Lung microvascular endothelial cell (primary cell): ENCODE data around the gene CCR2. TPM values are rescaled to one million over a fixed set of nuclear protein-coding genes. Genes with fewer than 3 reads are reported as not detected.
"Not testable (repeated sequence)": the region's sequence is repeated elsewhere in the genome, so short reads cannot be mapped to it uniquely, and the experiment has no call there.

Experiments used
- DNase-seq, 2 donors: peaks; one replicate each; pipeline versions ENCODE4 v3.0.0 to v3.0.0-alpha.2; 2010; ENCODE audit warnings: low read depth in 2 of 2
- total RNA-seq: library from RNA; depleted of rRNA; stranded (reverse); fragments of >200 nt; gene quantifications from 2 replicates; pipeline ENCODE4 v1.2.1, GENCODE V29; 2014

Gene CCR2
- total RNA-seq, 1 donor from 2014 or later = not detected

- no peak for DNase-seq
Measured at GRCh38 chr3:46401579-46401978, 47.7 kb downstream of the CCR2 start.

GRCh38 chr3:46402902-46403301 lies 49.0 kb downstream of the CCR2 start:
- not testable (repeated sequence) for DNase-seq

DNA sequence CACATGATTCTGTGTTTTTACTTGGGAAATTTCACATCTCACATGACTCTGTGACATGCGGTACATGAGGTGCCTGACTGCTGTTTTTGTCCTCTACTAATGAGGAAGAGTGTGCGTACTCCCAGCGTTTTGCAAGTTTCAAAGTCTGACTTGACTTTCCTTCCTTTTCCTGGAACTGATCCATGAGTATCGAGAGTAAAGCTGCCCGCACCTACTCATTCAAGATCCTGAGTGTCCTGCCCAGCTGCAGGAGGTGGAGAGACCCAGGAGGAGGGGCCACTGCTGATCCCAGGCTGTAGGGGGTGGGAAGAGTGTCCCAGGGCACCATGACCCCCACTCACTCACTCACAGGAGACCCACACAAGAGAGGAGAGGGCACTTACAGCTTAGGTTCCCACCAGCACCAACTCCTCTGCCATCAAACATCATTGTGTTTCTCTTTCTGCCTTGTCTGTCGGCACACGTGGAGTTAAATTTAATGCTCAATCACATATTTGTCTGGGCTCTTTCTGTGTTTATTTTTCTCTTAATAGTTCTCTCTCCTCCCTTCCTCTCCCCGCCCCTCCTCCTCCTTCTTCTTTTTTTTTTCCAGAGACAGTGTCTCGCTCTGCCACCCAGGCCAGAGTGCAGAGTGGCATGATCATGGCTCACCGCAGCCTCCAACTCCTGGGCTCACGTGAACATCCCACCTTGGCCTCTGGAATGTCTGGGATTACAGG lies 51.5 kb downstream of the CCR2 start:
- peak; percentile 34 to 73 for DNase-seq

DNA sequence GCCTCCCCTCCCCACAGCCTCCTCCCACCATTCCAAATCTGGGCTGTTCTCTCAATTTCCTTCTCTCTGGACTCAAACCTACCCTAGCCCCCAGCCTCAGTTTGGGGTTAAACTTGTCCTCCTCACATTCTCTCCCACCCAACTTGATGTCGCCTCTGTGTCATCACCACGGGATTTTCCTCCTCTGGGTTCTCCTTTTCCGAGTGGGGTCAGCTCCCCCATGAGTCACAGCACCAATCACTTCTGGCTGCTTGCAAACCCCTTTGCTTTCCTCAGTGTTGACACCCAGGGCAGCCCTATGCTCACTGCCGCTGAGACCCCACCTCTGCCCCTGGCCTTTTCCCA lies 52.5 kb downstream of the CCR2 start:
- DNase-seq = peak in 1 of 2 donors; percentile 66

- peak; percentile 44 to 89 for DNase-seq
Measured at GRCh38 chr3:46406788-46407611, 53.1 kb downstream of the CCR2 start, which contains the start of the genes CCR5AS and CCRL2. Gene CCR5AS, minus strand, starts transcription at chr3:46407066. Gene CCRL2, plus strand, starts transcription at chr3:46407259. Its CDS starts 821 bp downstream, at chr3:46408080.

- peak in 1 of 2 donors; percentile 52 for DNase-seq
Measured at GRCh38 chr3:46407970-46408369, 54.1 kb downstream of the CCR2 start.

DNA sequence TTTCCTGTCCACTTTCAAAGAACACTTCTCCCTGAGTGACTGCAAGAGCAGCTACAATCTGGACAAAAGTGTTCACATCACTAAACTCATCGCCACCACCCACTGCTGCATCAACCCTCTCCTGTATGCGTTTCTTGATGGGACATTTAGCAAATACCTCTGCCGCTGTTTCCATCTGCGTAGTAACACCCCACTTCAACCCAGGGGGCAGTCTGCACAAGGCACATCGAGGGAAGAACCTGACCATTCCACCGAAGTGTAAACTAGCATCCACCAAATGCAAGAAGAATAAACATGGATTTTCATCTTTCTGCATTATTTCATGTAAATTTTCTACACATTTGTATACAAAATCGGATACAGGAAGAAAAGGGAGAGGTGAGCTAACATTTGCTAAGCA lies 54.9 kb downstream of the CCR2 start:
- no peak for DNase-seq

- no peak for DNase-seq
Measured at GRCh38 chr3:46409739-46410489, 56.0 kb downstream of the CCR2 start.

Other genes starting within 250 kb of the CCR2 start
- gene CCR1, start 145.8 kb upstream of the CCR2 start, total RNA-seq = not detected in 2 replicates
- gene CCR3, start 111.7 kb upstream of the CCR2 start, total RNA-seq = not detected in 2 replicates
- not detected in 2 replicates for gene CCR5, start 16.8 kb downstream of the CCR2 start, total RNA-seq
- gene CCRL2, start 53.1 kb downstream of the CCR2 start, total RNA-seq = 0.40 and 2.6 TPM in 2 replicates
- gene LTF, start 110.8 kb downstream of the CCR2 start, total RNA-seq = under 0.01 and 0.22 TPM in 2 replicates
- gene RTP3, start 143.9 kb downstream of the CCR2 start, total RNA-seq = not detected in 2 replicates
- gene LRRC2, start 212.2 kb downstream of the CCR2 start, total RNA-seq = under 0.01 TPM in 2 replicates